Measurements from ENCODE around the gene RAB20. TPM values are rescaled to one million over a fixed set of nuclear protein-coding genes. Genes with fewer than 3 reads are reported as not detected.
A peak's percentile ranks its signal among the peaks of the same experiment; 100 is the strongest.

RAB20 gene
- total and polyA plus RNA-seq, 7 donors = 1.2 to 20.5 (median 2.9) TPM

- Histone ChIP-seq H3K4me1 (no peaks in the 10 kb centered on the region), H3K36me3 (ENCODE audit: insufficient read depth in 1 of 2, low read depth in 1 of 2) (peaks cover 0 to 34% of the 10 kb centered on the region in 2 donors), H3K4me3 (no peak overlapping the region), H3K27ac (no peak overlapping the region), H3K27me3 (ENCODE audit: insufficient read depth in 3 of 3, low read length in 2 of 3) (no peaks in the 10 kb centered on the region), H3K9me3 (no peaks in the 10 kb centered on the region)
- intact Hi-C loops (cut with DNase I) = no loop called here
- ATAC-seq (no peak), DNase-seq (no peak)
- TF ChIP-seq, protein P1, sequence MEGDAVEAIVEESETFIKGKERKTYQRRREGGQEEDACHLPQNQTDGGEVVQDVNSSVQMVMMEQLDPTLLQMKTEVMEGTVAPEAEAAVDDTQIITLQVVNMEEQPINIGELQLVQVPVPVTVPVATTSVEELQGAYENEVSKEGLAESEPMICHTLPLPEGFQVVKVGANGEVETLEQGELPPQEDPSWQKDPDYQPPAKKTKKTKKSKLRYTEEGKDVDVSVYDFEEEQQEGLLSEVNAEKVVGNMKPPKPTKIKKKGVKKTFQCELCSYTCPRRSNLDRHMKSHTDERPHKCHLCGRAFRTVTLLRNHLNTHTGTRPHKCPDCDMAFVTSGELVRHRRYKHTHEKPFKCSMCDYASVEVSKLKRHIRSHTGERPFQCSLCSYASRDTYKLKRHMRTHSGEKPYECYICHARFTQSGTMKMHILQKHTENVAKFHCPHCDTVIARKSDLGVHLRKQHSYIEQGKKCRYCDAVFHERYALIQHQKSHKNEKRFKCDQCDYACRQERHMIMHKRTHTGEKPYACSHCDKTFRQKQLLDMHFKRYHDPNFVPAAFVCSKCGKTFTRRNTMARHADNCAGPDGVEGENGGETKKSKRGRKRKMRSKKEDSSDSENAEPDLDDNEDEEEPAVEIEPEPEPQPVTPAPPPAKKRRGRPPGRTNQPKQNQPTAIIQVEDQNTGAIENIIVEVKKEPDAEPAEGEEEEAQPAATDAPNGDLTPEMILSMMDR (IDR thresholded peaks at IDR 0.05) = no peak
- WGBS, 3 donors = 84 to 91% (median 91%) methylated on average over 16 of the region's 16 CpGs
Observed at GRCh38 chr13:110478405-110479214, 82.9 kb downstream of the RAB20 start.

DNA sequence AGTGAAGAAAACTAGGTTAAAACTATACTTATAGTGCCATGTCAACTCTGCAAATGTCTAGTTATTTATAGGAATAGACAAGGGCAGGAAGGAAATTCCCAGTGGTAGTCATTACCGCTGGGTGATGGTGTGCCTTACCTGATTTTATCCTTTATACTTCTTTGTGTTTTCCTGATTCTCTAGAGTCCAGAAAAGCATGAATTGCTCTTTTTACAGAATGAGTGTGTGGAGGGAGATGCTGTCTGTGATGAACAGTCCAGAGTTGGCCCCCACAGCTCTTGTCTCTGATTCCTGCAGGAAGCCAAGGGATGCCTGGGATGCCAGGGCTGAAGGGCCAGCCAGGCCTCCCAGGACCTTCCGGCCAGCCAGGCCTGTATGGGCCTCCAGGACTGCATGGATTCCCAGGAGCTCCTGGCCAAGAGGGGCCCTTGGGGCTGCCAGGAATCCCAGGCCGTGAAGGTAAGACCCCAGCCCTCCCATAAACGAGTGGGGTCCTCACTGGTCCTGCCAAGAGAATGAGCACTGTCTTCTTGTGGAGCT, 83.7 kb downstream of the RAB20 start:
- Histone ChIP-seq H3K4me1 (no peaks in the 10 kb centered on the region), H3K27ac (no peak overlapping the region), H3K27me3 (ENCODE audit: insufficient read depth in 3 of 3, low read length in 2 of 3) (no peaks in the 10 kb centered on the region), H3K4me3 (no peak overlapping the region), H3K36me3 (ENCODE audit: insufficient read depth in 1 of 2, low read depth in 1 of 2) (peaks cover 0 to 26% of the 10 kb centered on the region in 2 donors), H3K9me3 (no peaks in the 10 kb centered on the region)
- TF ChIP-seq, protein P1 (IDR thresholded peaks at IDR 0.05) = no peak
- peak in 1 of 4 donors; percentile 15 for ATAC-seq
- DNase-seq = no peak
- intact Hi-C loops (cut with DNase I) = no loop called here
- WGBS, 3 donors = 25 to 46% (median 42%) methylated on average over 4 of the region's 4 CpGs

- Histone ChIP-seq H3K4me1 (no peaks in the 10 kb centered on the region), H3K36me3 (ENCODE audit: insufficient read depth in 1 of 2, low read depth in 1 of 2) (peaks cover 0 to 19% of the 10 kb centered on the region in 2 donors), H3K4me3 (no peak overlapping the region), H3K9me3 (no peaks in the 10 kb centered on the region), H3K27ac (no peak overlapping the region), H3K27me3 (ENCODE audit: insufficient read depth in 3 of 3, low read length in 2 of 3) (no peaks in the 10 kb centered on the region)
- DNase-seq = no peak
- TF ChIP-seq, protein P1 (IDR thresholded peaks at IDR 0.05) = no peak
- no peak for ATAC-seq
- intact Hi-C loops (cut with DNase I) = no loop called here
- WGBS, 3 donors = 89 to 91% (median 91%) methylated on average over 12 of the region's 12 CpGs
Observed at GRCh38 chr13:110476220-110476617, 85.3 kb downstream of the RAB20 start.

GRCh38 chr13:110475550-110476219, 85.8 kb downstream of the RAB20 start:
- intact Hi-C loops (cut with DNase I) = no loop called here
- DNase-seq = no peak
- Histone ChIP-seq H3K27ac (no peak overlapping the region), H3K36me3 (ENCODE audit: insufficient read depth in 1 of 2, low read depth in 1 of 2) (peaks cover 0 to 19% of the 10 kb centered on the region in 2 donors), H3K9me3 (no peaks in the 10 kb centered on the region), H3K4me1 (no peaks in the 10 kb centered on the region), H3K4me3 (no peak overlapping the region), H3K27me3 (ENCODE audit: insufficient read depth in 3 of 3, low read length in 2 of 3) (no peaks in the 10 kb centered on the region)
- WGBS, 3 donors = 94 to 96% (median 94%) methylated on average over 18 of the region's 18 CpGs
- TF ChIP-seq, protein P1 (IDR thresholded peaks at IDR 0.05) = no peak
- ATAC-seq = no peak
